T1000 (cell line): ENCODE measurements around the gene PRKCE.

Experiments used
- DNase-seq: peaks from one replicate; lab custom pipeline; 2025; ENCODE audit warnings: mixed read lengths; lab: John Stamatoyannopoulos, UW

Gene PRKCE

GRCh38 chr2:45809205-45809604 is 157.7 kb downstream of the PRKCE start:
- no peak for DNase-seq

DNA sequence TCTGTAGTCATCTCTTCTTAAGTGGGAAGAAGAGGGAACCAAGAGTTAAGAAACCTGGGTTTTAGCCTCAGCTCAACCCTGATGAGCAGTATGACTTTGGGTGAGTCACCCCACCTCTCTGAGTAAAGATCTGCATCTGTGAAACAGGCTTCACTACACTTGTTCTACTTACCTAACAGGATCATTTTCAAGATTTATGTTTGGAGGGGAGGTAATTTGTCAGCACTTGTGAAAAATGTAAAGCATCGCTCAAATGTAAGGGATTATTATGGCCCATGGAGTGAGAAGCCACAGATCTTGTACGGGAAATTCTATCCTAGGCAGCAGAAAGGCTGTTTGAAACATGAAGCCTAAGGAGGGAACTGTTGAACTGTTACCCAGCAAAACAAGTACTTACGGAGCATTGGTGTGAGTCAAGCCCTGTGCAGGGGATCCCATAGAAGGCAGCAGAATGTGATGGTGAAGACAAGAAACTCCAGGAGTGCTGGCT is 160.6 kb downstream of the PRKCE start:
- no peak for DNase-seq

DNA sequence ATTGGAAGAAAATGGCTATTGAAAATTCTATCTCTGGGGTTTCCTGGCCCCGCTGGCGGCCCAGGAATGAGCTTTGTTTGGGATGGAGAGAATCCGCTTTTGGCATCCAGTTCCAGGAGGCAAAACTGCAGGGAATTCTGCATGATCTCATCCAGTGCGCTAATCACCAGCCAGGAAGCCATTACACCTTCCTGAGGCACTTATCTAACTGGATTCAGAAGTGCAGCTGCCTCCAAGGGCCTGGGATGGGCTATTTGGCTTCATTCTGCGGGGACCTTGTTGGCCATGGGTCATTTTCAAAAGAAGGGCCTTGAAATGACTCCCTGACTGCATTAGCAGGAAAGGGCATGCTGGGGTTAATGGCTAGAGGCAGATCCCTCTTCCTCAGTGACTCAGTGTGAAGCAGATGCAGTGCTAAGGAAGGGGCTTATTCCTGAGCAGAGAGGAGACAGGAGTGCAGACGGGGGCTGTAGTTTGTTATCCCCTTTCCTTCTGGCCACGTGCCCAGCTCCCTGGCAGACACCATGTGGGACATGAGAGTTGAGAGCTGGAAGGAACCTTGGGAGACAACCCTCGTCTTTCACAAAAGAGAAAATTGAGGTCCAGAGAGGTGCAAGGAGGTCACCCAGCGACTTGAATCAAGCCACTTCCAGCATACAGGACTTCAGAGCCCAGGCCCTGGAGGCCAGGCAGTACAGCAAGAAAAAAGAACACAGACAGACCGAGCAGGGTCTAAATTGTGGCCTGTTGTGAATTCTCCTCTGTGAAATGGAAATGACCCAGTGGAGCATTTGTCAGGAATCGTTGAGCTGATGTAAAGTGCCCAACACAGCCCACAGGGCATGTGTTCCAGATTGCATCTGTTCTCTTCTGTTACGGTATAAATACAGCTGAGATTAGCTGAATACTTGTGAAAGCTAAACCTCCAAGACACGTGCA is 161.8 kb downstream of the PRKCE start:
- DNase-seq = no peak

- DNase-seq = no peak
Measured at GRCh38 chr2:45814488-45814887, 163.0 kb downstream of the PRKCE start.

DNA sequence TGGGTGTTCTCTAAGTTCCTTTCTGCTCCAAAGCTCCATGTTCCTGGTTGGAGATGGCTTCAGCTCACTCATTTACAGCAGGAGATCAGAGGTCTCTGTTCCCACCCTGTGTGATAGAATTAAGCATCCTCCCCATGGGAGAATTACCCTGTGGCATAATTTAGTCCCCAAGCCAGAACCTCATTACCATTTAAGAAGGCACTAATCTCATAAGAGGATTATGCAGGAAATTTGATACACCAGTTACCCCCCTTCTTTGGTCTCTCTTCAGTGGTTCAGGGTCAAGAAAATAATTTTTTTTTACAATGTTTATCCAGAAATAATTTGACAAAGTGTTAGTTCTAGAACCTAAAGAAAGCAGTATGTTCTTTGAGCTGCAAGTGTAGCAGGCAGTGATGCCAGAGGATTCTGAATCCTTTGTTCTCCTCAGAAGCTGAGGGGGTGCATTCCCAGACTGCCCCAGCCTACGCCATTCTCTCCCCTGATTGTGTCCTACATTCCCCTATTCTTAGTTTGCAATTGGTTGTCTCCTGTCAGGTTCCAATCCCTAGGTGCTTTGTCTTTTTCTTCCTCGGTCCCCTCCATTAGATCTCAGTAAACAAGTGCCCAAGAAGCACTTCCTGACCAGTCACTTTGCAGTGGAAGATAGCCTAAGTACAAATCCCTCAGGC is 163.6 kb downstream of the PRKCE start:
- DNase-seq = no peak

DNA sequence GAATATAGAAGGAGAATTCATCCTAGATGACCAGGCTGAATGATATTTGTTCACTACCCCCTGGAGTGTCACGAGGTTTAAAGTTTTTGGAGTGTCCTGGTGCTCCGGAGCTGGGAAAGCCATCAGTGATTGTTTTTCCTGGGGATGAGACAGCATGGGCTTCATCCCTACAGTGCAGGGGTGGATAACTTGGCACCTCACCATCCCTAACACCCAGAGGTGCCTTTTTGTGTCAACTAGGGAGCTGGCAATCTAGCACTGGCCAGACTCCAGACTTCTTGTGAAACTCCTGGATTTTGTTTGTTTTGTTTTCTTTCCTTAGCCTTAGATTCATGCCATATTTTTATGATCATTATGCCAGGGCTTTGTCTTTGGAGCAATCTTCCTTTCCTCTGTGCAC is 164.8 kb downstream of the PRKCE start:
- DNase-seq = no peak

- no peak for DNase-seq
Measured at GRCh38 chr2:45818591-45818990, 167.1 kb downstream of the PRKCE start.

GRCh38 chr2:45820048-45820447 is 168.6 kb downstream of the PRKCE start:
- no peak for DNase-seq

- DNase-seq = peak; percentile 36
Measured at GRCh38 chr2:45821558-45822271, 170.2 kb downstream of the PRKCE start.

DNA sequence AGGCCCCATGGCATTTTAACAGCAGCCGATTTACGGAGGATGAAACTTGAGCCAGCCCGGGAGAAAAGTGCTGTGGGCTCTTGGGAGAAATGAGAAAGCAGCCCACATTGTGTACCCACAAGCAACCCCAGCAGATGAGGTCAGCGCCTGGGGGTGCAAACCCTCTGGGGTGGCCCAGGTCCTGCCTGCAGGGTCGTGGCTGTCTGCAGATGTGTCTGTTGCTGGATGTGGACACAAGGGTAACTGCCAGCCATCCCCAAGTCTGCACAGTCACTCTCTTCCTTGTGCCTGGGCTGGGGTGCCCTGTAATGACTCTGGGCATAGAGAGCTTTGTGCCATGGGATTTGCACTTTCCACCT is 170.8 kb downstream of the PRKCE start:
- DNase-seq = peak; percentile 36

DNA sequence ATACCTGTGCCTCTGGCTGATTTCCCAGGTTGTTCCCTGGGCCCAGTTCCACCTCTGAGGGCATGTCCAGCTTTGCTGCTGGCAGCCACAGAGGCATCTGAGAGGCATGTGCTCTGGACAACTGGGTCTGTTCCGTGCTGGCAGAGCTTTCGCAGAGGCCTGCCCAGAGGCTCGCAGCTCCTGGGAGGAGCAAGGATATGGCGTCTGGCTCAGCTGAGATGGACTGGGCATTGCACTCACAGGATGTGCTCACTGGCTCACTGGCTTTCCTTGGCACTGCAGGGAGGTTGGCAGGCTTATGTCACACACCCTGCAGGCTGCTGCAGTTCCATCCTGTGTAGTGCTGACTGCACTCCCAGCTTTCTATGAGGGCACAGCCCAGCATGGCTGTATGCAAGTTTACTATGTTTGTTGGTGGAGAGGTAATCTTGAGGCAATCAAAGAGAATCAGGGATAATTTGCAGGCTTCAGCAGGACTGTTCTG is 172.3 kb downstream of the PRKCE start:
- no peak for DNase-seq

DNA sequence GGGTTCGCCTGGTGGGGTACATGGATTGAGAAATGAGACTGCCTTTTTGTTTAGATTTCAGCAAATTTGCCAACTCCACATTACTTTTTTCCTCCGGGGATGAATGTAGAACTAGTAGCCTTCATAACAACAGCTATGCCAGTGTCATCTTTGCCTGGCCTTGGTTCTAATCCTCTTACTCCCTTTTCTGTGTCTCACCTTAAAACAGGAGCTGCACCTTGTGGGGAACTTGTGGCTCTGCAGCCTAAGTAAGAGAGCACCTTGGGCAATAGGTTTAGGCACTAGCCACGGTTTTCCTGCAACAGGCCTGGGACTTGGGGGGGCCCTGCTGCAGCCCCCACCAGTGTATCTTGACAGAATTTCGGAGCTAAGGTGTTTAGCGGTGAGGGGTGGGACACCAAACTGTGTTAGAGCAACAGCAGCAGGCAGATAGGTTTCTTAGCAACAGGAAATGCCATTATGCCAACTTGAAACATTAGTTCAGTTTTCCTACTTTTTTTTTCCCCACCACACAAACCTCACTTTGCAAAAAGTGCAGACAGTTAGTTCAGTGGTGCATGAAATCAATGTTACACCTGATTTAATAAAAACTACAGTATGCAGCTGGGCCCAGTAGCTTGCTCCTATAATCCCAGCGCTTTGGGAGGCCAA is 173.7 kb downstream of the PRKCE start:
- no peak for DNase-seq

DNA sequence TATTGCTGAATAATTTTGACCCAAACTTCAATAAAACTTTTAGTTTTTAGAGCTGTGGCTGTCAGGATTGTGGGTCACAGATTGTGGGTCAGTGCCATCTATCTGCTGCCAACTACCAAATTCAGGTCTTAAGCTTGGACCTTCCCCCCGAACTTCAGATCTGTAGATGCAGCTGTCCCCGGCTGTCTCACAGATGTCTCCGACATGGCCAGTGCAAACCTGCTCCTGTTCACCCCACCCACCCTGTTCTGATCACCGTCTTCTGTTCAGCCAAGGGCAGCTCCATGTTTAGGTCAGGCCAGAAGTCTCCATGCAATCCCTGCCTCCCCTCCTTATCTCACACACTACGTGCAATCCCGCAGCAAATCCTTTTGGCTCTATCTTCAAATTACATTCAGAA is 175.0 kb downstream of the PRKCE start:
- no peak for DNase-seq

DNA sequence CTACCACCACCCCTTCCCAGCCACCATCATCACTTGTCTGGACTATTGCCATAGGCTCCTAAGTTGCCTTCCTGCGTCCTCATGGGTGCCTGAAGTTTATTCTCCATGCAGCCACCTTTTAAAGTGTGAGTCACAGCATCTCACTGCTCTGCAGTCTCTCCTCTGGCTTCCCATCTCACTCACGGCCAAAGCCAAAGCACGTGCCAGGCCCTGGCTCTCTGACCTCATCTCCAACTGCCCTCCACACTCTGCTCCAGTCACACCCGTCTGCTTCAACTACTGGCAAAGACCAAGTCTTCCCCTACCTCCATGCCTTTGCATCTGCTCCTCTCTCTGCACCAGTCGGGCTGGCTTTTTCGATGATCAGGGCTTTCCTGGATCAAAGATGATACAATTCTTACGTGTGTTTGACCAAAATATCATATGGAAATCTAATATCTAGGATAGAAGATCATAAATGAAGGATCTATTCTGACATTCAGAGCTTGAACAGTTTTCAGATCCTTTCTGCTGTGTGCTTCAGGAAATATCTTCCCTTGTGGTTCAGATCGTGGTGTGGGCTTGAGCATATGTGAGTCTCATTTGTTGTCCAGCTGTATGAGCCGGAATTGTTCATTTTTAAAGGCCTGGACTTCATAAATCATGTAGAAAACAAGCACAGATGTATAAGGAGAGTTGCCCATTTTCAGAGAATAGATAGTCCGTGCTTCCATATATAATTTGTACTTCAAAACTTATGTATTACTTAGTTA is 175.6 kb downstream of the PRKCE start:
- no peak for DNase-seq

- no peak for DNase-seq
Measured at GRCh38 chr2:45830322-45830721, 178.8 kb downstream of the PRKCE start.

DNA sequence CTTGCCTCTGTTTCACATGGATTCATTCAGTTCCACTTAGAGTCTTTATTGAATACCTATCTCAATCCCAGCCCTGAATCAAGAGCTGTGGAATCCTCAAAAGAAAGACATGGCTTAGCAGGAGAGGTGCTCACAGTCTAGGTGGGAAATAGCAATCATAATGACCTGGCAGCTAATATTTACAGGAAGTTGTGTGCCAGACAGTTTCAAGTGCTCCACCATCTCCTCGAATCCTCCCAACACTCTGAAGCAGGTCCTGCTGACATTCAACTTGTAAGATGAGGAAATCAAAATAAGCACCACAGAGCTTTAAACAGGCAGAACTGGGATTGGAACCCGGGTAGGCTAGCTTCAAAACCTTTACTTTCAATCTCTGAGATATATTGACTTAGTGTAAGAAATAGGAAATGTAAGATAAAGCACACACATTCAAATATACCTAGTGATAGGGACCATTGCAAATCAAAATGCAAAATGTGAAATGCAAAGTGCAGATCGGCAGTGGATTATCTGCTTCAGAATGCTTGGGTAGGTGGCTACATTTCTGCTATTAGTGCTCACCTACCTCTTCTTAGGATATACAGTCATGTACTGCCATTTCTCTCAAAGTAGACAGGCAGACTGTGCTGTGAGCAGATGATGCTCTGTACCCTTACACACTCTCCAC is 182.0 kb downstream of the PRKCE start:
- DNase-seq = no peak

DNA sequence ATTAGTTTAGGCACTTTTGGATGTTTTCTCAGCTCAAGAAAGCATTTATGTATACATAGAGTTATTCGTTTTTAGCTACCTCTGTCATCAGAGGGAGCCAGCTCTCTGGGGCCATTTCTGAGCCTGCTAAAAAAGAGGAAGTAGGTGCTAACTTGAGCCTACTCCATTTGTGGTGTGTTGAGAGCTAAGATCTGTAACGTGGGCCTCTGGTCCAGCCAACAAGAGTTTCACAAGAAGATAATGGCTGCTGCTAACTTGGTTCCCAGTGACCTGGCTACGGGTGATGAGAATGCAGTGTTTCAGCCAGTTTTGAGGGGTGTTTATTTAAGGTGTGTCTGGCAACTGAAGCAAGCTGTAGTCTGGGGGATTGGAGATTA is 182.5 kb downstream of the PRKCE start:
- no peak for DNase-seq

DNA sequence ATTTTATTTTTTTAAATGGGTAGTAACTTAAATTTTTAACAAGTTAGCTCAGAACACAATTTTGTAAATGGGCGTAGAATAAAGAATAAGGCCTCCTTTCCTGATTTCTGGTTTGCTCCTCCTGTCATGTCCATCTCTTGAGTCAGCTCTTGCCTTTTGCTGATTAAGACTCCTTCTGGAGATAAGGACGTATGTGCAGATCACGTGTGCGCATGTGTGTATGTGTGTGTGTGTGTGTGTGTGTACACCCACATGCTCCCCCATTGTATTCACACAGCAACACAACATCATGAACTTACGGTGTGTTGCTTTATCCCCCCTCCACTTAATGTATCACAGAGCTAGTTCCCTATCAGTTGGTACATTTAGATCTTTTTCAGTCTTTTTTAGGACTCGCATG is 182.9 kb downstream of the PRKCE start:
- DNase-seq = no peak

- DNase-seq = no peak
Measured at GRCh38 chr2:45834858-45835257, 183.4 kb downstream of the PRKCE start.

- DNase-seq = no peak
Measured at GRCh38 chr2:45836316-45836715, 184.8 kb downstream of the PRKCE start.

GRCh38 chr2:45836740-45837139 is 185.3 kb downstream of the PRKCE start:
- DNase-seq = no peak
